Epithelial cell of esophagus (primary cell): Measurements from ENCODE around the gene HOXD11.

Experiments used
- DNase-seq: peaks from one replicate; pipeline ENCODE4 v3.0.0; 2010; ENCODE audit warnings: low read depth
- H3K4me3 ChIP-seq: 2 replicates; pipeline ENCODE4 v1.5.1; 2011; ENCODE audit warnings: mild to moderate bottlenecking, low read length, control low read depth
- TF ChIP-seq, protein P1 (sequence below): IDR thresholded peaks from 2 replicates; pipeline ENCODE4 v1.5.1; 2011; ENCODE audit warnings: low read depth, mild to moderate bottlenecking, low read length, control low read depth, inconsistent platforms; ENCODE audit not compliant: insufficient read depth; ENCODE audit errors: missing control alignments

Gene HOXD11

DNA sequence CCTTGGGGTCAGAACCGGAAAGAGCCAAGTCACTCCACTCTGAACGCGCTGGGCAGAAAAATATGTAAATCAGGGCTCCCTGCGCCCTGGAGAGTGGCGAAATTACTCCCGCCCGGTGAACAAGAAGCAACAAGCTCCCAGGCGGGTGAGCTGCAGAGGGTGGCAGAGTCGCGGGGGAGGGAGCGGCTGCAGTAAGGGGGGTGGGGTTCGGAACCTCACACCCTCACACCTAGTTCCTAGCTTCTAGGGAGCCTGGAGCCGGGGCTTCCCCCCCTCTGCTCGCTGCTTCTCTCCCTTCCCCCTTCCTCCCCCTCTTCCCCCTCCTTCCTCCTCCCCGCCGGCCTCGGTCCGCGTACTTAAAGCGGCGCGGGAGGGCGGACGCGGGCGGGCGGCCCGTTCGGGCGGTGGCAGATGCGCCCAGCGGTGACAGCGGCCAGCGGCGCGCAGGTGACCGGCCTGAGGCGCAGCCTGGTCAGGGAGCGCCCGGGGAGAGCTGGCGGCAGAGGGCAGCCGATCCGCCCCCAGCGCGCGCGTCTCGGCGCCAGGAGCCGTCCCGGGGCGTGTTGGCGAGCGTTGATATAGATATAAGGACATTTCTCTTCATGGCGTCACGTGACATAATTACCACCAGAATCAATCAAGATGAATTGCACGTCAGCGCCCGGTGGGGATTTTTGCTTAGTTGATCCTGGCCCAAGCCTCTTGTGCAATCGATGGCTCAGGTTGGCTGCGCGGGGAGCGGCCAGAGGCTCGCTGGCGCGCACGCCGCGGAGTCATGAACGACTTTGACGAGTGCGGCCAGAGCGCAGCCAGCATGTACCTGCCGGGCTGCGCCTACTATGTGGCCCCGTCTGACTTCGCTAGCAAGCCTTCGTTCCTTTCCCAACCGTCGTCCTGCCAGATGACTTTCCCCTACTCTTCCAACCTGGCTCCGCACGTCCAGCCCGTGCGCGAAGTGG, at the start of gene HOXD11:
TSS of gene HOXD11 (plus strand) at position 700 of the 959 bp plus-strand sequence. CDS start at position 776, 76 bp downstream.
- H3K4me3 ChIP-seq = peak within 1 kb of the TSS; percentile 16
- TF ChIP-seq, protein P1, sequence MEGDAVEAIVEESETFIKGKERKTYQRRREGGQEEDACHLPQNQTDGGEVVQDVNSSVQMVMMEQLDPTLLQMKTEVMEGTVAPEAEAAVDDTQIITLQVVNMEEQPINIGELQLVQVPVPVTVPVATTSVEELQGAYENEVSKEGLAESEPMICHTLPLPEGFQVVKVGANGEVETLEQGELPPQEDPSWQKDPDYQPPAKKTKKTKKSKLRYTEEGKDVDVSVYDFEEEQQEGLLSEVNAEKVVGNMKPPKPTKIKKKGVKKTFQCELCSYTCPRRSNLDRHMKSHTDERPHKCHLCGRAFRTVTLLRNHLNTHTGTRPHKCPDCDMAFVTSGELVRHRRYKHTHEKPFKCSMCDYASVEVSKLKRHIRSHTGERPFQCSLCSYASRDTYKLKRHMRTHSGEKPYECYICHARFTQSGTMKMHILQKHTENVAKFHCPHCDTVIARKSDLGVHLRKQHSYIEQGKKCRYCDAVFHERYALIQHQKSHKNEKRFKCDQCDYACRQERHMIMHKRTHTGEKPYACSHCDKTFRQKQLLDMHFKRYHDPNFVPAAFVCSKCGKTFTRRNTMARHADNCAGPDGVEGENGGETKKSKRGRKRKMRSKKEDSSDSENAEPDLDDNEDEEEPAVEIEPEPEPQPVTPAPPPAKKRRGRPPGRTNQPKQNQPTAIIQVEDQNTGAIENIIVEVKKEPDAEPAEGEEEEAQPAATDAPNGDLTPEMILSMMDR = no peak
- DNase-seq = peak; percentile 77

DNA sequence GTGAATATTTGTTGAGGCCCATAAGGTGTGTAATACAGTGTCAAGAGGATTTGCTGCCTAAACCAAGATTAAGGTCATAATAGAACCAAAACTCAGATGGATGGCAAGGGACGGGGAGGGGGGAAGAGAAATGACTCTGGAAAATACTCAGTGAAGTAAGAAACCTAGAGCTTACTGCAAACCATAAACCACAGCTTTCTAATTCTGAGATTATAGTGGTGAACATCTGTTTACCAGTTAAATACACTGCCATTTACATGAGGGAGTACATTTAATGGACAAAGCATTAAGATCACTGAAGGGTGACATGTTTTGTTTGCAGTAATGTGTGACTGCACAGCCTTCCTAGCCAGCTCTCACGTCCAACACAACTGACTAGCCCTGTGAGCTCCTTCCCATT, 43.1 kb upstream of the HOXD11 start:
- no peak for DNase-seq
- no peak overlapping the region for H3K4me3 ChIP-seq
- TF ChIP-seq, protein P1 = no peak

DNA sequence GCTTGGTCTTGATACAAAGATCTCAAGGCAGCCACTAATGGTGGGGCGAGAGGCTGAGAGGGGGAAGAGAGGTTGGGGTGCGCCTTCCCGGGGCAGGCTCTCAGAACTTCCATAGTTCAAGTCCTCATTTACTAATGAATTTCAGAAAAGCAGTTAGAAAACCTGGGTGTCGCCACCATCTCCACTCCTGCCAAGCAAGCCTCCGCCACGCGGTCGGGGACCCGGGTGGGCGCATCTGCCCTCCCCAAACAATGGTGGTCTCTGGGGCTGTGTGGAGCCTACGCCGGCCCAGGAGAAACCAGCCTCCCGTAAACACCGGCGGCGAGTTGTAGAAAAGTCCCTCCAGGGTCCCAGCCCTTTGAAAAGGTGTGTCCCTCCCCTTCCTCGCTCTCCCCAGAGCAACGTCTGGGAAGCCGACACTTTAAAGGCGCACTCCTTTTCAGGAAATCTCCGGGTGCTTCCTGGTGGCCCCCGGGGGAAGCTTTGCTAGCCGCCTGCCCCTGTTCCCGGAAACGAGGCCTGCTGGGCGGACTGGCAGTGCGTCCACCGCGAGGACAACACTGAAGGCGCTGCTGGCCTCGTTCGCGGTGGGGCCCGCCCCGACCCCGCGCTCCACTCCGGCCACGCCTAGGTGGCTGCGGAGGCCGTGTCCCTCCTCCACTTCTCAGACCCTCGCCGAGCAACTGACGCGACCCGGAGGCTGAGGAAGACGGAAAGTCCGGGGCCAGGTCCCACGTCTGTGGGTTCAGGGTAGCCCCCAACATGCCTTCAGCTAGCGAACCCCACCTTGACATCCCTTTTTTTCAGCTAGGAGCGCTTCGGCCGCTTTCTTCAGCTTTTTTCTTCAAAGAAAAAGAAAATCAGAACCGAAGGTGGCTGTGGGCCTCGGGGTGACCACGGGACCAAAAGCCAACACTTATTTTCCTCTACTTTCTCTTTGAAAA, 40.2 kb upstream of the HOXD11 start:
- TF ChIP-seq, protein P1 = no peak
- DNase-seq = no peak
- no peak overlapping the region for H3K4me3 ChIP-seq

DNA sequence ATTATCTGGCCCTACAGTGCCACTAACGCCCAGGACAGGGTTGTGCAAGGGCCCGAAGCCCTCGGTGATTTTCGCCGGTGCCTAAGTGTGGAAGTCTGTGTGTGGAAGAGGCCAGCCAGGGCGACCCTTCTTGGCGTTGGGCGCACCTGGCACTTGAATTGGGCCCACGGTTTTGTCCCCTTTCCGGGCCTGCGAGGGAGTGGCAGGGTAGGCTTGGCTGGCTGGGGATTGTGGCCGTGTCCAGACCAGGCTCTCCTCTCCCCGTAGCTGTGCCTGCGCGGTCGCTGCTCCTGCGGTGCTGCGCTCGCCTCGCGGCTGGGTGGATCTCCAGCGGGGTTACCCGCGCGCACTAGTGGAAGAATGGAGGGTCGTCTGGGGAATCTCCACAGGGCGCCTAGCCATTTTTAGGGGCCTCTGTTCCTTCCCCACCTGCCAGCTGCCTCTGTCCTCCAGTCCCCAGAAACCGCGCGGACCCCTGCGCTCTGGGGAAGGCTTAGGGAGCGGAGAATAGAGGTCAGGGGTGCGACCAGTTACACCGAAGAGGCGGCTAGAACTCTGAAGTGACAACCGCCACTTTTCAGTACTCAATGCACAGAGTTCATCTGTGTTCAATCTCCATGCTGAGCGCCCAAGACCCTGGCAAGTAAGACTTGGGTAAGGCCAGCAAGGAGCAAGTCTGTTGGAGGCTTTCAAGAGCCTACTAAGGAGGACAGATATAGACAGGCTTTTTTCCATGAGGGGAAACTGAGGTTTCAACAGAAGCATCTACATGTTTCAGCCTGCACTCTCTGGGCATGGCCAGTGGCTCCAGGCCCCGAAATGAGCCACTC, 39.3 kb upstream of the HOXD11 start:
- no peak overlapping the region for H3K4me3 ChIP-seq
- TF ChIP-seq, protein P1 = no peak
- DNase-seq = no peak

DNA sequence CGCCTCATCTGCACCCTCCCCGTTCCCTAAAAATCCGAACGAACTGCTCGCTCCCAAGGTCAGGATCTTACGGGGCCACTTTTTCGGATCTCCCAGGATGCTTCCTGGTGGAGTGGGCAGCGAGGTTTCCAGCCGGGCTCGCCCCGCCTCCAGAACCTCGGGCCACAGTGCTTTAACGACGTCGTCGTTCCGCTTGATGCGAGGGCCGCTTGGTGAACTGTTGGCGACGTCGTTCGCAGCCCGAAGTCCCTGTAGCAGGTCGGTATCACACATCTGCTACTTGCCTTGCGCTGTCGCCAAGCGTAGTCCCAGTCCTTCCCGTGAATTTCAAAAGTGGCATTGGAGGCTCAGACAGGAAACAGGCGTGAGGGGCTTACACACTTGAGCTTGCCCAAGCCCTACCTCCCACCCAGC, 38.7 kb upstream of the HOXD11 start:
- DNase-seq = no peak
- TF ChIP-seq, protein P1 = no peak
- no peak overlapping the region for H3K4me3 ChIP-seq

DNA sequence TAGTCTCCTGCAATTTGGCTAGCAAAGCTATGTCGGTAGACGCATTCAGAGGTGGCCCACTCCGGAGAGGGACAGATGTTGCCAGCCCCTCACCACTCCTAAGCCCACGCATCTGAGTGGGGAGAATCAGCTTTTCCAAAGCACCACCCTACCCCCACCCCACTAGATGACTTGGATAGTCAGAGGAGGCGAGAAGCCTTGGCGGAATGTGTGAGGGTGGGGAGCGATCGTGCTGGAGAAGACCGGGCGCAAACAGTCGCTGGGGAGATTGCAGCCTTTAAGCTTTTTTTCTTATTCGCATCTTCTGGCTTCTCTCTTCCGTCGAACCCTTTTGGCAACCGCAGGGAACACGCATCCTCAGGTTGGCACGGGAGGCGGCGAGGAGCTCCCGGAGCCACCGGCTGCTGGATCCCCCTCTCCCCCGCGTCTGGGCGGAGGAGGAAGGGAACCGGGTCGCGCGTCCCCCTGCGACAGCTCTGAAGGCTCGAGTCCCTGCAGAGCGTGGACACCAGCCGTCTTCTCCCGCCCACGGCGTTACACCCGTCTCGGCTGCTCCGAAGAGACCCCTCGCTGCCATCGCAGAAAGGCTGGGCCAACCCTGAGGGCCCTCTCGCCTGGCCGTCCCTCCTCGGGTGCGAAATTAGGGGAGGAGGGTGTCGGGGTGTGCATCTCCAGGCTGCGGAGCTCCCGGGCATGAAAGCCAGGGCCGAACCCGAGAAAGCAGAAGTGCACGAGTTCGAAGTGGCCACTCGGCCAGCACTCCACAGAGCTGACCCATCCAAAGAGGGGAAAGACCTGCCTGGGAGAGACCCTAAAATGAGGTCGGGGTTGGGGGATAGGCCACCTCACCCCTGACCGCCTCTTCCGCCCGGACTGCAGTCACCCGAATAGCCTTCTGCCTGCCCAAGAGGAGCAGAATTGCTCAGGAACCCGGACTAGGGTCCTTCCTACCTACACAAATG, 35.5 kb upstream of the HOXD11 start:
- TF ChIP-seq, protein P1 = no peak
- no peak for DNase-seq
- no peak overlapping the region for H3K4me3 ChIP-seq
